Adrenal gland (tissue), 5 donors: ENCODE data around the gene NUDCD3.

ENCODE experiments used
- CTCF ChIP-seq, 6 experiments: fragments of 450-650 bp in 4 of 6; fragments of 200-600 bp in 2 of 6; sonication (generic) in 1 of 6; IDR thresholded peaks; 1 replicate in 5 of 6; 2 replicates in 1 of 6; pipeline versions ENCODE4 v1.5.1 to v1.8.0; 2016 to 2021; ENCODE audit warnings: antibody characterized with exemption in 6 of 6, mild to moderate bottlenecking in 2 of 6, moderate library complexity in 1 of 6
- POLR2A ChIP-seq, 2 donors: fragments of 450-650 bp; IDR thresholded peaks; one replicate each; pipeline ENCODE4 v1.6.1; 2017; ENCODE audit warnings: antibody characterized with exemption in 2 of 2, mild to moderate bottlenecking in 2 of 2, moderate library complexity in 1 of 2
- donor health status: DM: no; HTN: no; CAD: no.

DNA sequence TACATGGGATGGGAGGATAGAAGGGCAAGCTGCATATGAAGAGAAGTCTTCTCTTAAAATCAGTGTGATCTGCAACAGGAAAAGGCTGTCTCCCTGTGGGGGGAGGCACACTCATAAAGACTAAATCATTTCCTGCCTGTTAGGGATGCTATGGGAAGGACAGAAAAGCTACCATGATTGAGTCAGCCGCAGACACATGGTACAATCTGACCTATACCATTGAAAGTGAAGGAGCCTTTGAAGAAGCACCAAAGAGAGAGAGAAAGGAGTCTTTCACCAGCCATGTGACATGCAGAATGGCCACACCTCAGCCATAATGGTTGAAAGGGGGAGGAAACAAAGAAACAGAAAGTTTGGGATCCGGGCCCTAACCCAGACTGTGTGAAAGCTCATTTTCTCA is 29.1 kb downstream of the NUDCD3 start:
- TF ChIP-seq CTCF (IDR thresholded peaks at IDR 0.05) (no peak), POLR2A (IDR thresholded peaks at IDR 0.05) (no peak)
